RWPE2 (cell line): ENCODE data around the gene TAMM41.
"Not testable (repeated sequence)": the region's sequence is repeated elsewhere in the genome, so short reads cannot be mapped to it uniquely, and the experiment has no call there.

Source experiments
- ATAC-seq: fragments of 200-7000 bp; cut with Tn5 transposase; 3 replicates; pipeline ENCODE4 v1.9.1; 2021; ENCODE audit warnings: low read depth
- DNase-seq: peaks from one replicate; pipeline ENCODE4 v3.0.0-alpha.2; 2020; ENCODE audit warnings: low spot score
- H3K27ac ChIP-seq: fragments of 450-650 bp; 2 replicates; pipeline ENCODE4 v1.5.1; 2017; ENCODE audit warnings: mild to moderate bottlenecking; ENCODE audit not compliant: poor library complexity, severe bottlenecking
- H3K27me3 ChIP-seq: fragments of 250-450 bp; sonication (Bioruptor Pico); 2 replicates; pipeline ENCODE4 v1.5.1; 2021; ENCODE audit warnings: mild to moderate bottlenecking, moderate library complexity; ENCODE audit not compliant: insufficient read depth, poor library complexity, severe bottlenecking
- H3K36me3 ChIP-seq: fragments of 250-450 bp; sonication (Bioruptor Pico); 2 replicates; pipeline ENCODE4 v1.5.1; 2020; ENCODE audit warnings: low read depth, mild to moderate bottlenecking, moderate library complexity
- H3K4me1 ChIP-seq: fragments of 250-450 bp; sonication (Bioruptor Pico); 2 replicates; pipeline ENCODE4 v1.5.1; 2021; ENCODE audit warnings: mild to moderate bottlenecking, moderate library complexity; ENCODE audit not compliant: insufficient read depth, poor library complexity, severe bottlenecking
- H3K4me3 ChIP-seq: fragments of 250-450 bp; sonication (Bioruptor Pico); 2 replicates; pipeline ENCODE4 v1.5.1; 2021; ENCODE audit warnings: mild to moderate bottlenecking, moderate library complexity; ENCODE audit not compliant: severe bottlenecking
- H3K9me3 ChIP-seq: fragments of 250-450 bp; sonication (Bioruptor Pico); 2 replicates; pipeline ENCODE4 v1.5.1; 2021; ENCODE audit warnings: mild to moderate bottlenecking, moderate library complexity; ENCODE audit not compliant: severe bottlenecking
- CTCF ChIP-seq: fragments of 450-650 bp; IDR thresholded peaks from one replicate; pipeline ENCODE4 v1.5.1; 2017; ENCODE audit warnings: mild to moderate bottlenecking, moderate library complexity; ENCODE audit not compliant: poor library complexity, severe bottlenecking

TAMM41 gene

GRCh38 chr3:11757441-11757875 lies 89.2 kb downstream of the TAMM41 start:
- DNase-seq (no peak), ATAC-seq (no peak)
- no peaks in the 10 kb centered on the region for H3K27me3 ChIP-seq
- no peak overlapping the region for H3K27ac ChIP-seq
- H3K36me3 ChIP-seq = no peaks in the 10 kb centered on the region
- no peak overlapping the region for H3K4me3 ChIP-seq
- H3K9me3 ChIP-seq = no peaks in the 10 kb centered on the region
- TF ChIP-seq CTCF = no peak
- no peaks in the 10 kb centered on the region for H3K4me1 ChIP-seq

GRCh38 chr3:11755276-11755675 lies 91.4 kb downstream of the TAMM41 start:
- H3K36me3 ChIP-seq = no peaks in the 10 kb centered on the region
- no peak overlapping the region for H3K27ac ChIP-seq
- no peak for DNase-seq
- H3K27me3 ChIP-seq = no peaks in the 10 kb centered on the region
- no peak for ATAC-seq
- no peaks in the 10 kb centered on the region for H3K9me3 ChIP-seq
- no peak overlapping the region for H3K4me3 ChIP-seq
- TF ChIP-seq CTCF = no peak
- H3K4me1 ChIP-seq = no peaks in the 10 kb centered on the region

GRCh38 chr3:11752254-11752653 lies 94.4 kb downstream of the TAMM41 start:
- H3K4me3 ChIP-seq, DNase-seq, H3K9me3 ChIP-seq, H3K27ac ChIP-seq, H3K27me3 ChIP-seq, H3K36me3 ChIP-seq, H3K4me1 ChIP-seq, ATAC-seq: not testable (repeated sequence)

- H3K4me3 ChIP-seq, H3K27me3 ChIP-seq, H3K27ac ChIP-seq, H3K4me1 ChIP-seq, H3K36me3 ChIP-seq, H3K9me3 ChIP-seq, ATAC-seq, DNase-seq: not testable (repeated sequence)
These were observed 98.4 kb downstream of the TAMM41 start for GRCh38 chr3:11748306-11748705.
